ENCODE results near the gene SMARCAL1. TPM values are rescaled to one million over a fixed set of nuclear protein-coding genes. Genes with fewer than 3 reads are reported as not detected.

SMARCAL1 gene
- total and polyA plus RNA-seq, 2 of the 13 experiments (the other 11 are each of a cell fraction or from before 2014, with no cell fraction given), result 12.7 to 21.3 TPM

DNA sequence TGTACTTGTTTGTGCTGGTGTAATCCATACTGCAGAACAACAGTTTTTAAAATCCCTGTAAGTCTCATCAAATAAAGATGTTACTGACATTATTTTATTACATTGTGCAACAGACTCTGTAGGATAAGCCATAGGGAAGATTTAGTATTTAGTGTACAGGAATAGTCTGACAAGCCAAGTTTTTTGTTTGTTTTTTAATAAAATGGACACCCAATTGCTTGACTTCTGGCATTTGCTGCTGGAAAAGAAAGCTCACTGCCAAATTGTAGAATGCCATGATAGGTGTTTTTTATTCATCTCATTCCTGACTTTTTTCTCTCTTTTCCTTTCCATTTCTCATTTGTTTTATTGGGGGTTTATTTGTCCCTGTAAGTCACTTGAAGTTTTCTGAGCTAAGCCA lies 38.1 kb downstream of the SMARCAL1 start:
- H3K27ac ChIP-seq (ENCODE audit: extremely low read length, insufficient read depth, low read length), result no peak overlapping the region
- TF ChIP-seq, protein P1, sequence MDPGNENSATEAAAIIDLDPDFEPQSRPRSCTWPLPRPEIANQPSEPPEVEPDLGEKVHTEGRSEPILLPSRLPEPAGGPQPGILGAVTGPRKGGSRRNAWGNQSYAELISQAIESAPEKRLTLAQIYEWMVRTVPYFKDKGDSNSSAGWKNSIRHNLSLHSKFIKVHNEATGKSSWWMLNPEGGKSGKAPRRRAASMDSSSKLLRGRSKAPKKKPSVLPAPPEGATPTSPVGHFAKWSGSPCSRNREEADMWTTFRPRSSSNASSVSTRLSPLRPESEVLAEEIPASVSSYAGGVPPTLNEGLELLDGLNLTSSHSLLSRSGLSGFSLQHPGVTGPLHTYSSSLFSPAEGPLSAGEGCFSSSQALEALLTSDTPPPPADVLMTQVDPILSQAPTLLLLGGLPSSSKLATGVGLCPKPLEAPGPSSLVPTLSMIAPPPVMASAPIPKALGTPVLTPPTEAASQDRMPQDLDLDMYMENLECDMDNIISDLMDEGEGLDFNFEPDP (CRISPR knock-in tag; conservative IDR thresholded peaks at IDR 0.05), result no peak
- H3K36me3 ChIP-seq (replicated peaks in 1 of 2; ENCODE audit: control insufficient read depth in 1 of 2, insufficient read depth in 2 of 2, low read length in 2 of 2), result peaks cover 22 to 63% of the 10 kb centered on the region in 2 experiments
- BruUV-seq (replicated peaks), result no TSS peak
- no peaks in the 10 kb centered on the region for H3K79me2 ChIP-seq (ENCODE audit: insufficient read depth, low read length)
- DNase-seq (ENCODE audit: low spot score), result no peak
- POLR2A ChIA-PET, result interaction anchor here (1.3 kb wide), 1 partner anchor 48 kb away, joined by 3 read pairs; the partner anchor contains the start of gene RPL37A
- H3K4me2 ChIP-seq (ENCODE audit: low read depth, low read length), result no peak overlapping the region
- no peaks in the 10 kb centered on the region for H3K9me3 ChIP-seq (ENCODE audit: low read length)
- H3K4me3 ChIP-seq (replicated peaks in 1 of 3; ENCODE audit: insufficient read depth in 1 of 3, low read depth in 2 of 3, low read length in 3 of 3), result no peak overlapping the region
- H2AFZ ChIP-seq (ENCODE audit: low read length), result no peak overlapping the region
- no peak for FAIRE-seq
- H3K9ac ChIP-seq (ENCODE audit: insufficient read depth, low read depth, low read length), result no peak overlapping the region
- no peaks in the 10 kb centered on the region for H3K27me3 ChIP-seq (ENCODE audit: control insufficient read depth in 1 of 2, insufficient read depth in 2 of 2, low read length in 2 of 2)
- CTCF ChIA-PET (ENCODE audit: low intra/inter-chr PET ratio, low total read pairs), result no interaction called here
- no peaks in the 10 kb centered on the region for H3K4me1 ChIP-seq (ENCODE audit: insufficient read depth, low read length)
- in situ Hi-C loops (cut with HindIII; ENCODE audit: extremely low pct_ligation_motif_present, low pct_unique_long_range_greater_than_20kb) (no loop called here), intact Hi-C loops (cut with micrococcal nuclease; ENCODE audit: unreplicated experiment) (no loop called here)
- ATAC-seq, result no peak
- H4K20me1 ChIP-seq (ENCODE audit: insufficient read depth, low read length), result no peaks in the 10 kb centered on the region

DNA sequence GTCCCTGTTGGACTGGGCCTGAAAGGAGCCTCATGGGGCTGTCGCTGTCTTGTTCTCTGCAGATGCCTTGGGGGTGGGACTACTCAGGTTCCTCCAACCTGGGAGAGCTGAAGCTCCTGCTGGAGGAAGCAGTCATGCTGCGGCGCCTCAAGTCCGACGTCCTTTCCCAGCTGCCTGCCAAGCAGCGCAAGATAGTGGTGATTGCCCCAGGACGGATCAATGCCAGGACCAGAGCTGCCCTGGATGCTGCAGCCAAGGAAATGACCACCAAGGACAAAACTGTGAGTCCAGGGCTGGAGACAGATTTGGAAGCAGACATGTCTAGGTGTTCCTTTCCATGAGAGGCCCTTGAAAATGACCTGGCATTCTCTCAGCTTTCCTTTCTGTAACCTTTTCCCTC lies 38.5 kb downstream of the SMARCAL1 start:
- BruUV-seq (replicated peaks), result no TSS peak
- WGBS (ENCODE audit: low lambda C conversion rate), result 96% methylated on average over 6 of the region's 7 CpGs
- FAIRE-seq (no peak), ATAC-seq (no peak), DNase-seq (ENCODE audit: low spot score) (no peak)
- intact Hi-C loops (cut with micrococcal nuclease; ENCODE audit: unreplicated experiment) (no loop called here), in situ Hi-C loops (cut with HindIII; ENCODE audit: extremely low pct_ligation_motif_present, low pct_unique_long_range_greater_than_20kb) (no loop called here)
- CTCF ChIA-PET (ENCODE audit: low intra/inter-chr PET ratio, low total read pairs), result no interaction called here
- POLR2A ChIA-PET, result interaction anchor here (1.3 kb wide), 1 partner anchor 48 kb away, joined by 3 read pairs; the partner anchor contains the start of gene RPL37A
- Histone ChIP-seq H3K27ac (ENCODE audit: extremely low read length, insufficient read depth, low read length) (no peak overlapping the region), H4K20me1 (ENCODE audit: insufficient read depth, low read length) (no peaks in the 10 kb centered on the region), H3K4me3 (replicated peaks in 1 of 3; ENCODE audit: insufficient read depth in 1 of 3, low read depth in 2 of 3, low read length in 3 of 3) (no peak overlapping the region), H3K36me3 (replicated peaks in 1 of 2; ENCODE audit: control insufficient read depth in 1 of 2, insufficient read depth in 2 of 2, low read length in 2 of 2) (peaks cover 22 to 61% of the 10 kb centered on the region in 2 experiments), H3K4me2 (ENCODE audit: low read depth, low read length) (no peak overlapping the region), H3K4me1 (ENCODE audit: insufficient read depth, low read length) (no peaks in the 10 kb centered on the region), H3K79me2 (ENCODE audit: insufficient read depth, low read length) (no peaks in the 10 kb centered on the region), H2AFZ (ENCODE audit: low read length) (no peak overlapping the region), H3K27me3 (ENCODE audit: control insufficient read depth in 1 of 2, insufficient read depth in 2 of 2, low read length in 2 of 2) (no peaks in the 10 kb centered on the region), H3K9ac (ENCODE audit: insufficient read depth, low read depth, low read length) (no peak overlapping the region), H3K9me3 (ENCODE audit: low read length) (no peaks in the 10 kb centered on the region)
- TF ChIP-seq ZNF30 (CRISPR knock-in tag; IDR thresholded peaks at IDR 0.05) (no peak), TSC22D2 (CRISPR knock-in tag; IDR thresholded peaks at IDR 0.05; ENCODE audit: borderline replicate concordance) (no peak), REL (CRISPR knock-in tag; conservative IDR thresholded peaks at IDR 0.05) (no peak), MEIS2 (CRISPR knock-in tag; IDR thresholded peaks at IDR 0.05) (no peak), ARID2 (CRISPR knock-in tag; IDR thresholded peaks at IDR 0.05; ENCODE audit: borderline replicate concordance) (no peak), BORCS8-MEF2B (CRISPR knock-in tag; IDR thresholded peaks at IDR 0.05) (no peak), ZNF484 (CRISPR knock-in tag; IDR thresholded peaks at IDR 0.05; ENCODE audit: borderline replicate concordance, low read depth) (no peak), ZNF773 (CRISPR knock-in tag; IDR thresholded peaks at IDR 0.05; ENCODE audit: borderline replicate concordance) (no peak), ZSCAN20 (CRISPR knock-in tag; IDR thresholded peaks at IDR 0.05; ENCODE audit: borderline replicate concordance) (no peak), ZNF264 (CRISPR knock-in tag; IDR thresholded peaks at IDR 0.05) (no peak)
- TF ChIP-seq, protein P2, sequence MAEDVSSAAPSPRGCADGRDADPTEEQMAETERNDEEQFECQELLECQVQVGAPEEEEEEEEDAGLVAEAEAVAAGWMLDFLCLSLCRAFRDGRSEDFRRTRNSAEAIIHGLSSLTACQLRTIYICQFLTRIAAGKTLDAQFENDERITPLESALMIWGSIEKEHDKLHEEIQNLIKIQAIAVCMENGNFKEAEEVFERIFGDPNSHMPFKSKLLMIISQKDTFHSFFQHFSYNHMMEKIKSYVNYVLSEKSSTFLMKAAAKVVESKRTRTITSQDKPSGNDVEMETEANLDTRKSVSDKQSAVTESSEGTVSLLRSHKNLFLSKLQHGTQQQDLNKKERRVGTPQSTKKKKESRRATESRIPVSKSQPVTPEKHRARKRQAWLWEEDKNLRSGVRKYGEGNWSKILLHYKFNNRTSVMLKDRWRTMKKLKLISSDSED (CRISPR knock-in tag; IDR thresholded peaks at IDR 0.05), result no peak
